Activated CD8-positive, alpha-beta memory T cell treated with anti-CD3 and anti-CD28 coated beads for 4 hours (primary cell): ENCODE measurements around the gene NEU4.

Experiments used
- DNase-seq, 2 donors: peaks; one replicate each; pipeline ENCODE4 v3.0.0-alpha.2; 2020; ENCODE audit warnings: low read depth in 2 of 2

NEU4 gene

DNA sequence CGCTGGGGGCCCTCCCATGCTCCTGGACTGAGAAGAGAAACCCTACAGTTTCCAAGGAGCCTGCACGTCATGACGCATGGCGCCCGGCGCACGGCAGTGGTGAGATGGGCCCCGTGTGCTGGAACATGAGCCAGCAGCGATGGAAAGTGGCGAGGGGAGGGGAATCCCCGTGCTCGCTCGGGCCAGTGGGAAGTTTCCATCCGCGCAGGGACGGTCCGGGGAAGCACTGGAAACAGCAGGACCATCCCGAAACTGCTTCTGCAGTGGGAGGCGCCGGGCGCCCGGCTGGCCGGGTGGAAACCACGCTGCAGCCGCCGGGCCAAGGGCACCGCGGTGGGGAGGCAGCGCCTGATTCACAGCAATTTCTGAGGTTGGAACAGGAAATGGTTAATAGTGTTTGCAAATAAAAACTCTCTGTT, 54.6 kb downstream of the NEU4 start:
- no peak for DNase-seq

DNA sequence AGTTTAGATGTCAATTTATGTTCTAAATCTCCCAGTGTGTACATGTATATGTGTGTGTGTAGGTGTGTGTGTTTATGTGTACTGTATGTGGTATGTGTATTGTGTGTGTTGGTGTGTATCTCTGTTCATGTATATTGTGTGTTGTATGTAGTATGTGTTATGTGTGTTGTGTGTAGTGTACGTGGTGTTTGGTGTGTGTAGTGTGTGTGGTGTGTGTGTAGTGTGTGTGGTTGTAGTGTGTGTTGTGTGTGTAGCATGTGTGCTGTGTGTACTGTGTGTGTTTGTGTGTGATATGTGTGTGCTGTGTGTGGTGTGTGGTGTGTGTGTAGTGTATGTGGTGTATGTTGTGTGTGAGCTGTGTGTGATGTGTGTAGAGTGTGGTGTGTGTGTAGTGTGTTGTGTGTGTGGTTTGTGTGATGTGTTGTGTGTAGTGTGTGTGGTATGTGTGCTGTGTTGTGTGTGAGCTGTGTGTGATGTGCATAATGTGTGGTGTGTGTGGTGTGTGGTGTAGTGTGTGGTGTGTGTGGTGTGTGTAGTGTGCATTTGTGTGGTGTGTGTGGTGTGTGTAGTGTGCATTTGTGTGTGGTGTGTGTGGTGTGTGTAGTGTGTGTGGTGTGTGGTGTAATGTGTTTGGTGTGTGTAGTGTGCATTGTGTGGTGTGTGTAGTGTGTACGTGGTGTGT, 55.3 kb downstream of the NEU4 start:
- DNase-seq, result no peak

DNA sequence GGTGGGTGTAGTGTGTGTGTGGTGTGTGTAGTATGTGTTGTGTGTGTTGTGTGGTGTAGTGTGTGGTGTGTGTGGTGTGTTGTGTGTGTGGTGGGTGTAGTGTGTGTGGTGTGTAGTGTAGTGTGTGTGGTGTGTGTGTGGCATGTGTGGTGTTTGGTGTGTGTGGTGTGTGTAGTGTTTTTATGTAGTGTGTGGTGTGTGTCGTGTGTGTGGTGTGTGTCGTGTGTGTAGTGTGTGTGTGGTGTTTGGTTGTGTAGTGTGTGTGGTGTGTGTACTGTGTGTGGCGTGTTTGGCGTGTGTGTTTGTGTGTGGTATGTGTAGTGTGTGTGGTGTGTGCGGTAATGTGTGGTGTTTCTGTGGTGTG, 55.8 kb downstream of the NEU4 start:
- DNase-seq, result no peak

- no peak for DNase-seq
Observed at GRCh38 chr2:241865416-241865956, 56.5 kb downstream of the NEU4 start.

GRCh38 chr2:241865957-241866789, 57.2 kb downstream of the NEU4 start:
- DNase-seq, result no peak
